Embryonic facial prominence (tissue), 1 donor: Measurements from ENCODE around the gene PLA2G4B.

Source experiments
- DNase-seq: peaks from one replicate; pipeline ENCODE4 v3.0.0-alpha.2; 2016; ENCODE audit errors: extremely low spot score

PLA2G4B gene

DNA sequence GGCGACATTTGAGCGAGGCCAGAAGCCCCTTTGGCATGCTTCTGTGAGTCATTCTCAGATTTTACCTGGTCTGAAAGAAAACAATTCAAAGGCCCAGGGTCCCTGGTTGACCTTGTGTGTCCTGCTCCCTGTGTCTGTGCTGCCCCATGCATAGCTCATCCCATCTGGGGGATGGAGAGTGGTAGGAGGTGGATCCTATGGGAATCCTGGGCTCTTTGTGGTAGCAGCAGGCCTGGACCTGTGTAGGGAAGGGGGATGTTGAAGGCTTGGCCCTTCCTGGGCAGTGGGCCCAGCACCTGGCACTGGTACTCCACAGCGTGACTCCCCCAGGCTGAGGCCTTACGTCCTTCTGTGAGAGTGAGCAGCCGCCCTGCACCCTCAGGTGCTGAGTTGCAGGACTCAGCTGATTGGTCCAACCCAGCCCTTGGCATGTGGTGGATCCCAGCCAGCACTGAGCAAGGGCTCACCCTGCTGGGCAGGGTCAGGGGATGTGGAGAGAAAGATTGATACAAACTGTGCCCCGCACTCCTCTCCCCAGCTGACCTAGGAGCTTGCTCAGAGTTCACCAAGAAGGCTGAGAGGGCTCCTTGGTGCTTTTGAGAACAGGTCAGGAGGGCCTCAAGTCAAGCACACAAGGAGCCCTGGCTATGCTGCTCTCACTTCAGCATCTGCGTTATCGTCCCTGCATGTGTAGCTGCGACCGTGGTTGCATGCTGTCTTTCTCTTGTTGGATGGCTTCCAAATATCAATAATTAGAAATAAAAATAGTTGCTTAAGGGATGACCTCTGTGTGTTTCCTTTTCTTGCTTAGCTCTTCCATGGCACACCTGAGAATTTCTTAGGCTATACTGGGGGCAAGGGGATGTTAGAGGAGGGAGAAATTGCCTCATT is 32.1 kb upstream of the PLA2G4B start:
- no peak for DNase-seq

DNA sequence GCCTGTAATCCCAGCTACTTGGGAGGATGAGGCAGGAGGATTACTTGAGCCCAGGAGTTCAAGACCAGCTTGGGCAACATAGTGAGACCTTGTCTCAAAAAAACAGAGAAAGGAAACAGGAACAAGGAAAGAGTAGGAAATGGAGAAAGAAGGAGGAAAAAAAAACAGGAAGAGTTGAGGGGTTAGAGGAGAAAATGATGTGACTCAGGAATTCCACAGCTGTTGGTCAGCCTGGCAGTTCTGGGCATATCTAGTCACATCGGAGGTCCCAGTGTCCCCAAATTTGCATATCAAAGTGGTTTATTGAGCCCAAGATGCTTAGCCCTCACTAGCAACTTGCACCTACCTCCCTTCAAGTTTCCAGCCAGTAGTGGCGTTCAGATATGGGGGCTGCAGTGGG is 29.5 kb upstream of the PLA2G4B start:
- no peak for DNase-seq

DNA sequence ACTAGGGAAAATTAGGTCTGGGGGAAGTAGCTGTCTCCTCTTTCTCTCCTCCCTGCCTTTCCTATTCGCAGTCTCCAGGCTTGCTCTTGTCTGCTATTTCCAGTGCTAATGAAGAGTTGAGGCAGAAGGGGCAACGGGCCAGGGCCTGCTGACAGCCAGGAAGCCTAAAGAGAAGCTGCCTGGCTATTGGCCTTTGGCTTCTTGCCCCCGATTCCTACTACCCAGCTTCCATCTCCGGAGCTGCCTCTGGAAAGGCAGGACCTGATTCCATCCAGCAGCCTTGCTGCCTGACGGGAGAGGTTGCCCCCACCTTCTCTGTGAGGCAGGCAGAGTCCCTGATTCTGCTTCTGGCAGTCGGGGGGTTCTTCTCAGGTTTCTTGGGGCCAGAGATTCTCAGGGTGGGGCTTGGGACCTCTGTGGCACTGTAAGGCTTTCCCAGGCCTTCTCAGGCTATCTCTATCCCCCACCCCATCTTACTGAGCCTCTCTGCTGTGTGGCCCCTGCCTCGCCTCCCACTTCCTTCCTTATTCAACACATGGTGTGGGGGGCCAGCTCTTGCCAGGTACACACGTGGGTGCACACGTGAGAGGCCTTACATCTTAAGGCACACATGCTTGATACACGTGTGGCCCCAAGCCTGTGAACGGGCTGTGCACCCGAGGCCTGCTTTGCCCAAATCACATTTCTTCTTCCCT is 29.0 kb upstream of the PLA2G4B start:
- DNase-seq, result no peak

DNA sequence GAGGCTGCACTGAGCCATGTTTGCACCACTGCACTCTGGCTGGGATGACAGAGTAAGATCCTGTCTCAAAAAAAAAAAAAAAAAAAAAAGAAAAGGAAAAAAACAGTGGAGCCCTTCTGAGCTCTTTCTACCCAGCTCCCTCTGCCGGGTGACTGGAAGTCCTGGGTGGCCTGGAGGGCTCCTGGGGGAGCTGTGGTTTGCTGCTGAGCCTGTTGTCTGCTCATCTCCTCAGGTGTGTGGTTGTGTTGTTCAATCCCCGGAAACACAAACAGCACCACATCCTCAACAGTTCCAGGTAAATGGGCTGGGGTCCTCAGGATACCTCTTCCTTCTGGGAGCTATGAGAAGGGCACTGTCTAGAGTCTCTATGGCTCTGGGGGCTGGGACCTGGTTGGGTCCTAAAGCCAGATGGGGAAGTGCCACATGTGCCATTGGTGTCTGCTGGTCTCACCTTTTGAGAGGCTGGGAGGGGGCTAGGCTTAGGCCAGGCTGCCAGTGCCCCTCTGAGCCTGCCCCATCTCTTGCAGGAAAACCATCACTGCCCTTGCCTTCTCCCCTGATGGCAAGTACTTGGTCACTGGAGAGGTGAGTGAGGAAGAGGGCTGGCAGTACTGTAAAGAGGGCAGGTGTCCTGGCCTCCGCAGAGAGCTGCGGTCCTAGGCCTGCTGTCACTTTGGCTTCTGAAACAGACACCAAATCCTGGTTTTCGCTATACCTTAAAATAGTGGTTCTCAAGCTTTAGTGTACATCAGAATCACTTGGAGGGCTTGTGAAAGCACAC is 27.8 kb upstream of the PLA2G4B start:
- no peak for DNase-seq

DNA sequence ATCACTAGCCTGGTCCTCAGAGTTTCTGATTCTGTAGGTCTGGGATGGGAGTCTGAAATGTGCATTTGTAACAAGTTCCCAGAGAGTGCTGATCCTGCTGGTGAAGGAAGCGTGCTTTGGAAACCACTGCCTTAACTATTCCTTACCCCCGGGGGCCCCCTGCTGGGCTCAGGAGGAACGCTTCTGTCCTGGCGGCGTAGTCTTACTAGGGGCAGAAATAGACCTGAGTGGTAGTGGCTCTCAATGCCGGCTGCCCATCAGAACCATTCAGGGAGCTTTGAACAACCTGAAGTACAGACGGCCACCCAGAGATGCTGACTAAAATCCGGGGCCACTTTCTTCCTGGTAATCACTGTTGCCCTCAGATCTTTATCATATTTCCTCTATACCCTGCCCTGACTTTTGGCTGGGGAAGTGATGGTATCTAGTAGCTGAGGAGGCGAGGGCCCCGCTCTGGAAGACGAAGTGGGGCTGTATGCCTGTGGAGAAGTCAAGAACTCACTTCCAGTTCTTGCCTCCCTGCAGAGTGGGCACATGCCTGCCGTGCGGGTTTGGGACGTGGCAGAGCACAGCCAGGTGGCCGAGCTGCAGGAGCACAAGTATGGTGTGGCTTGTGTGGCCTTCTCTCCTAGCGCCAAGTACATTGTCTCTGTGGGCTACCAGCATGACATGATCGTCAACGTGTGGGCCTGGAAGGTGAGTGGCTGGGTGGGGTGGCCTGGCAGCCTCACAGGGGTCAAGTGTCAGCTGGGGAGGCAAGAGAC is 27.0 kb upstream of the PLA2G4B start:
- DNase-seq, result peak; percentile 82

DNA sequence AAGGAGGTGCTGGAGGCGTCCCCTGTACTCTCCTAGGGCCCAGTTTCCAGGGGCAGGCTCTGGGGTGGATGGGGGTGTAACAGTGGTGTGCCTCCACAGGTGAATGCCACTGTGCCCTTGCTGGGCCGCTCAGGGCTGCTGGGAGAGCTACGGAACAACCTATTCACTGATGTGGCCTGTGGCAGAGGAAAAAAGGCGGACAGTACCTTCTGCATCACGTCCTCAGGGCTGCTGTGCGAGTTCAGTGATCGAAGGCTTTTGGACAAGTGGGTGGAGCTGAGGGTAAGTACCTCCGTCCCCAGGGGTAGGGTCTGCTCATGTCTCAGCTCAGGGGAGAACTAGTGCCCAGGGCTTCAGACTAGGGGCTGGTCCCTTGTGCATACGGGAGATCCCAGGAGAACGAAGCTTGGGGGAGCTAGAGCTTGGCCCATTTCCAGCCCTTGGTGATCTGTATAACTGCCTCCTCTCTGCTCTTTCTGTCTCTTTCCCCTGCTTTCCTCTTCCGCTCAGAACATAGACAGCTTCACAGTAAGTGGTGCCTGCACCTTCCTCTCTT is 25.7 kb upstream of the PLA2G4B start:
- DNase-seq, result no peak

DNA sequence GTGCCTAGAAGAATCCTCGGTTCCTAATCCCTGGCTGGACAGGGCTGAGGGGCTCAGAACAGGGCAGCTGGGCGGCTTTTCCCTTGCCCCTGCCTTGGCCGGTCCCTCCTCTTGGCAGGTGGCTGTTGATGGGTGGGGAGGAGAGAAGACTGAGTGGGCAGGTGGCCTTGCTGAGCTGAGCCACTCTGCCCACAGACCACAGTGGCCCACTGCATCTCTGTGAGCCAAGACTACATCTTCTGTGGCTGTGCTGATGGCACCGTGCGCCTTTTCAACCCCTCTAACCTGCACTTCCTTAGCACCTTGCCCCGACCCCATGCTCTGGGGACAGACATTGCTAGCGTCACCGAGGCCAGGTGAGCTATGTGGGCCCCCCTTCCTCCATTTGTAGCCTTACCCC is 25.2 kb upstream of the PLA2G4B start:
- no peak for DNase-seq

DNA sequence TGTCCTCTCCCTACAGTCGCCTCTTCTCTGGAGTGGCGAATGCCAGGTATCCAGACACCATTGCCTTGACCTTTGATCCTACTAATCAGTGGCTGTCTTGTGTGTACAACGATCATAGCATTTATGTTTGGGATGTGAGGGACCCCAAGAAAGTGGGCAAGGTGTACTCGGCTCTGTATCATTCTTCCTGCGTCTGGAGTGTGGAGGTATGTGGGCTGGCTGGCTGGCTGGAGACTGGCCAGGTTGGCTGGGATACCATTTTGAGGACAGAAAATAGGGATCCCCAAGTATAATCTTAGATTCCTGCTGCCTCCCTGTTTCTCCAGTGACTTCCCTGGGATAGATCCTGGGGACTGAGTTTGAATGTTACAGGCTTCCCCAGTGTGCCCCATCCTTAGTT is 24.1 kb upstream of the PLA2G4B start:
- DNase-seq, result no peak

DNA sequence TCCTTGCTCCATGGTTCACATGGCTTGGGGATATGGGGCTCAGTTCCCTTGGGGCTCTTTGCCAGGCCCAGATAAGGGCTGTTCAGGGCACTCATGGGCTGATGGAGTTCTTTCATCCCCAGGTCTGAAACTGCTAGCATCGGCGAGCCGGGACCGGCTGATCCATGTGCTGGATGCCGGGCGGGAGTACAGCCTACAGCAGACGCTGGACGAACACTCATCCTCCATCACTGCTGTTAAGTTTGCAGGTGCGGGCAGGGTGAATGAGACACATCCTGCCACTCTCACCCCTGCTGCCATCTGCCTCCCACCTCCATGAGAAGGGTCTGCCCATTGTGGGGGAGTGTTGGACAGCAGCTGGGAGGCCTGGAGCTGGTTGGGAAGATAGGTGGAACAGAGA is 21.9 kb upstream of the PLA2G4B start:
- no peak for DNase-seq

DNA sequence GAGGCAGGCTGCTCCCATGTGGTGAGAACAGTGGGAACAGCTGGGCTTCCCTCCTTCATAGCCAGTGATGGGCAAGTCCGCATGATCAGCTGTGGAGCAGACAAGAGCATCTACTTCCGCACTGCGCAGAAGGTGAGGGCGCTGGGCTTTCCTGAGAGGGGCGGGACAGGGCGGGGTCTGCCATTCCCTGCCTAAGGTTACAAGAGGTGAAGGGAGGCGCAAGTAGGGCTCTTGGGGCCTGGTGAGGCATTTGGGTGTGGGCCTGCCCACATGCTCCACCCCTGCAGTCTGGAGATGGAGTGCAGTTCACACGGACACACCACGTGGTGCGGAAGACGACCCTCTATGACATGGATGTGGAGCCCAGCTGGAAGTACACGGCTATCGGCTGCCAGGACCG is 21.3 kb upstream of the PLA2G4B start:
- no peak for DNase-seq

DNA sequence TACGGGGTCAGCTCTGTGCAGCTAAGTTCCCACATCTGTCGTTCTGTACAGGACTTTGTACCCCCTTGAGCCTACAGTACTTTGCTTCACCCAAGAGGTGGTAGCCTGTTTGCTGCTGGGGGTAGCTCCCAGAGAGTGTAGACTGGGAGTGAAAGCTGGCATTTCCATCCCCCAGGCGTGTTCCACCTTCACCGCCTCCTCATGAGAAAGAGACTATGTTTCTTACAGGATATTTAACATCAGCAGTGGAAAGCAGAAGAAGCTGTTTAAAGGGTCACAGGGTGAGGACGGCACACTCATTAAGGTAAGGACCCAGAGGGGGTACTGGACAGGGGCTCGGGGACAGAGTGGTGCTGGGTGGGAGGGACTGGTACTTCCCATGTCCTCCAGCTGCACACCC is 20.9 kb upstream of the PLA2G4B start:
- no peak for DNase-seq

DNA sequence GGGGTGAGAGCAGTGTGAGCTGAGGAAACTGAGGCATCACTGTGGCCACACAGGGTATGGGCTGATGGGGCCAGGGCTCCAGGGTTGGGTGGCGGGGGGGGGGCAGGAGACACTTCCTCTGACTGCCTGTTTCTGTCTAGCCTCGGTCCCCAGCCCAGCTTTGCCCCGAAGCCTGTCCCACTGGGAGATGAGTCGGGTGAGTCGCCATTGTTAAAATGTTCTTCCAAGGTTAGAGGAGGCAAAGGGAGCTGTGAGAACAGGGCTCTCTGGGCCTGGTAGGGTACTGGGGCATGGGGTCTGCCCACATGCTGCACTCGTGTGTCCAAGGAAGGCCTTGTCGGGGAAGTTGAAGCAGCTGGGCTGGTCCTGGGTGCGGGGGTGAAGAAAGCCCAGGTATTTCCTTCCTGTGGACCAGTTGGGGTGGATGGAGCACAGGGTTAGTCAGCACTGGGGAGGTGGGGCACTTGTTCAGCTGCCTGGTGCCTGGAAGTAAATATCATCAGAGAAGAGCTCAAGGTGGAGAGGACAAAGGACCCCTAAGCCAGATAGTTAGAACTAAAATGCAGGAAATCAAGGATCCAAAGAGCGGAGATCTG is 19.1 kb upstream of the PLA2G4B start:
- no peak for DNase-seq

DNA sequence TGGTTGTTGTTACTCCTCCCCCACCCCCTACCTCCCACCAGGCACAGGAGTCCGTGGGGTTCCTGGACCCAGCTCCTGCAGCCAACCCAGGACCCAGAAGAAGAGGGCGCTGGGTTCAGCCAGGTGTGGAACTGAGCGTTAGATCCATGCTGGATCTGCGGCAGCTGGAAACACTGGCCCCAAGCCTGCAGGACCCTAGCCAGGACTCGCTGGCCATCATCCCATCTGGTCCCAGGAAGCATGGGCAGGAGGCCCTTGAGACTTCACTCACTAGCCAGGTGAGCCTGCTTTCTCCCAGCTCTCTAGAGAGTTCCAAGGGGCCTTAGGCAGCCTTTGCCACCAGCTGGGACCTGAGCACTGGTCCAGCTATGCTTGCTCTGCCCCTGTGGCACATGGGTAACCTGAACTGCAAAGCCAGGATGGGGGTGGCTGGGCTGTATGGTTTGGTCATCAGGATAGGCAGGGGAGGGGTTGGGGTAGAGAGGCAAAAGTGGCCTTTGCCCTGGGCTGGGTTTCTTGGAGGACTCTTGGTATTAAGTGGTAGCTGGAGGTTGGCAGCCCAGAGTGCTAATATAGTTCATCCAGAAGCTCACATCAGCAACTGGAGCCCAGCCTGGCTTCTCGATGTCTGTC is 17.7 kb upstream of the PLA2G4B start:
- no peak for DNase-seq

DNA sequence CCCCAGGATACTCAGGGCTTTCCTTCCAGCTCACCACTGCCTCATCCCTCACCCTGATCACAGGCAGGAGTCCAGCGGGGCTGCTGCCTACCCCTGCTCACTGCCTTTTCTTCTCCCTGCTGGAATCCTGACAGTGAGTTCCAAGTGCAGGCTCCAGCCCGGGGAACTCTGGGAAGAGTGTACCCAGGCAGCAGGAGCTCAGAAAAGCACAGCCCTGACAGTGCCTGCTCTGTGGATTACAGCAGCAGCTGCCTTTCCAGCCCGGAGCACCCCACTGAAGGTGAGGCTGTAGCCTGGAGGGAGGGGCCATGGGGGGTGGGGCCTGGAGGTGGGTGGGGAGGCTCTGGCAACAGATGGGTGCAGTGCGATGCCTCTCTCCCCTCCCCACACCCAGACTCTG is 16.8 kb upstream of the PLA2G4B start:
- no peak for DNase-seq

DNA sequence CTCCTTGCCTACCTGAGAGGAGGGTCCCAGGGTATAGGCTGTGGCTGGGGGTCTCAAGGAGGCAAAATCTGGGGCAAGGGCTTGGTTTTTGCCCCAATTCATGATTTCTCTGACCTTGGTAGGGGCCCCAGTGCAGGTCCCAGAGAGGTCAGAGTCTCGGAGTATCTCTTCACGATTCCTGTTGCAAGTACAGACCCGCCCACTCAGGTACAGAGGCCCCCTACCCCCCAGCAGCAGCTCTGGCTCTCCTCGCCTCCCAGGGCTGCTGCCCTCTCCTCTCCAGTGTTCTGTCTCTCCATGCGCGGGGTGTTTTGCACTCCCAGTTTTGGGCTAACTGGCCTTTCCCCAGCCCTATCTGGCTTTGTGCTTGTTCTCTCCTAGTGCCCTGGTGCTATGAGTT is 16.2 kb upstream of the PLA2G4B start:
- DNase-seq, result no peak

DNA sequence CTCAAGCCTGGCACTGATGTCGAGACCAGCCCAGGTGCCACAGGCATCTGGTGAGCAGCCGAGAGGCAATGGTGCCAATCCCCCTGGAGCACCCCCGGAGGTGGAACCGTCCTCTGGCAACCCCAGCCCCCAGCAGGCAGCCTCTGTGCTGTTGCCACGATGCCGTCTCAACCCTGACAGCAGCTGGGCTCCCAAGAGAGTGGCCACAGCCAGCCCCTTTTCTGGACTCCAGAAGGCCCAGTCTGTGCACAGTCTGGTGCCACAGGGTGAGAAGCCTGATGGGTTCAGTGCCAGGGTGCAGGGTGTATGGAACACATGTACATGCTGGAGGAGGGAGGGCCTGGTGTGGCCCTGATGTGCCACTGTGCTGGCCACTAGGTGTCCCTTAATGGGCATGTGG is 15.7 kb upstream of the PLA2G4B start:
- no peak for DNase-seq

DNA sequence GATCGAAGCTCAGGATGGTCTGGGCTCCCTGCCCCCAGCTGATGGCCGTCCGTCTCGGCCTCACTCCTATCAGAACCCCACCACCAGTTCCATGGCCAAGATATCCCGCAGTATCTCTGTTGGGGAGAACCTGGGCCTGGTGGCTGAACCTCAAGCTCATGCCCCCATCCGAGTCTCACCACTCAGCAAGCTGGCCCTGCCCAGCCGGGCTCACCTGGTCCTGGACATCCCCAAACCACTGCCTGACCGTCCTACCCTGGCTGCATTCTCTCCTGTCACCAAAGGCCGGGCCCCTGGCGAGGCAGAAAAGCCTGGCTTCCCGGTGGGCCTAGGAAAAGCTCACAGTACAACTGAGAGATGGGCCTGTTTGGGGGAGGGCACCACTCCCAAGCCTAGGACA is 15.1 kb upstream of the PLA2G4B start:
- DNase-seq, result no peak

DNA sequence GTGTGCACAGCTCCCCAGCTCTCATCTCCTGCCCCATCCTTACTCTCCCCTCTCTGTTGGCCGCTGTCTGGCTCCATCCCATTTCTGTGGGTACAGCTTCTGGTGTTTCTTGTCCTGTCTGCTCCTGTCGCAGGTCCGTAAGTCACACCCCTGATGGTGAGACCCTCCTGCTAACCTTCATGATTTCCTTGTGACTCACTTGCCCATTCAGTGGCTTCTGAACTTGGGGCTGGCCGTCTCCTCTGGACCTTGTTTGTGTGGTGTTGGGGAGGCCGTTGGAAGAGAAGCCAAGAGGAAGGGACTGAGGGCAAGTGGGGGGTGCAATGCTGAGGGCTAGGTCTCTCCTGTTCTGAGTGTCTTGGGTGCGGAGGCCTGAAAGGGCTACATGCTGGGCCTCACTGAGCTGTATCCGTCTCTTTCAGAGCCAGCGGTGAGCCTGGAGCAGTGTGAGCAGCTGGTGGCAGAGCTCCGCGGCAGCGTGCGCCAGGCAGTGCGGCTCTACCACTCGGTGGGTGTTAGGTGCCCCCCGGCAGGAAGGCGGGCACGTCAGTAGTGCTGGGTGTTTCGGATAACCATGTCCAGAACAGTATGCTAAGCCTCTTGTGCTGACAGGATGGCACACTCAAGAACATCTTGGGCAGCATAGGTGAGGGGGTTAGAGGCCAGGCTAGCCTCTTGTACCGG is 14.4 kb upstream of the PLA2G4B start:
- no peak for DNase-seq

DNA sequence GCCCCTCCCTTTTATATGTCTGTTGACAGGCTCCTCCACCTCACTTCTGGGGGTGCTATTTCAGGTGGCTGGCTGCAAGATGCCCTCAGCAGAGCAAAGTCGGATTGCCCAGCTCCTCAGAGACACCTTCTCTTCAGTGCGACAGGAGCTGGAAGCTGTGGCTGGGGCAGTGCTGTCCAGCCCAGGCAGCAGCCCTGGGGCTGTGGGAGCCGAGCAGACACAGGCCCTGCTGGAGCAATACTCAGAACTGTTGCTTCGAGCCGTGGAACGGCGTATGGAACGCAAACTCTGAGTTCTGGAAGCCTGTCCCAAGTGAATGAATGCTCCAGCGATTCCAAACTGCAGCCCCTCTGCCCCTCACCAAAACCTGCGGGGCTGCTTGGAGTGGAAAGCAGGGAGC is 13.5 kb upstream of the PLA2G4B start:
- no peak for DNase-seq
